GM18505 (cell line): ENCODE data around the gene TGFB1I1.
A peak's percentile ranks its signal among the peaks of the same experiment; 100 is the strongest.
"Not testable (repeated sequence)": the region's sequence is repeated elsewhere in the genome, so short reads cannot be mapped to it uniquely, and the experiment has no call there.

Experiments used
- ATAC-seq: cut with Tn5 transposase; IDR thresholded peaks from one replicate; pipeline ENCODE4 v1.9.1; 2021; ENCODE audit not compliant: unreplicated experiment
- POLR2A ChIP-seq: IDR thresholded peaks from 4 replicates; pipeline ENCODE4 v1.6.1; 2011; ENCODE audit warnings: borderline replicate concordance; ENCODE audit not compliant: insufficient read depth, insufficient read length; ENCODE audit errors: extremely low read depth

The TGFB1I1 gene

GRCh38 chr16:31491778-31492418 is 19.9 kb downstream of the TGFB1I1 start:
- ATAC-seq = no peak

DNA sequence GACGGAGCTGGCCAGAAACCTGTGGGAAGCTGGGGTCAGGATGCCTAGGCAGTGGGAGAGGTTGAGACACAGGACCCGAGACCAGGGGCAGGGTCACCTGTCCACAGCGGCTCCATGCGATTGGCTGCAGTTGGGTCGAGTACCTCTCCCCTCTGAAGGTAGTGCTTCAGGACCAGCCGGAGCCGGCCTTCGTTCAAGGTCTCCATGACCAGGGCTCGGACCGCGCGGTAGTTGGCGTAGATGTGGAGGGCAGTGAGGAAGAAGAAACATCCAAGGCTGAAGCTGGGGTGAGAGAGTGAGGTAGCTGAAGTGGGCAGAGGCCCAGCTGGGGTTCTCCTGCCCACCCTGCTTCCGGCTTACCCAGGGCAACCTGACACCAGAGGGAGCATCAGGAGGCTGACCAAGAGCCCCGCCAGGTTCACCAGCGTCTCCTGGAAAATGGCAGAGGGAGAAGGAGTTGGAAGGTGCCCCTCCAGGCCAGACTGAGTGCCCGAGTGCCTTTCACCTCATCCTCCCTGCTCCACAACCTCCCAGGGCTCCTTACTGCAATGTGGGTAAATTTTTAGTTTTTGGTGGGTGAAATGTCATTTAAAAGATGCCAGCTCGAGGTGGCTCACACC is 21.7 kb downstream of the TGFB1I1 start:
- TF ChIP-seq POLR2A = no peak
- ATAC-seq = no peak

More at GRCh38 chr16:31491778-31492418, 19.9 kb downstream of the TGFB1I1 start:
- TF ChIP-seq POLR2A = no peak

GRCh38 chr16:31496670-31497069 is 24.7 kb downstream of the TGFB1I1 start:
- ATAC-seq = no peak
- no peak for TF ChIP-seq POLR2A

- no peak for ATAC-seq
These were observed 26.5 kb downstream of the TGFB1I1 start for GRCh38 chr16:31498493-31498892.

GRCh38 chr16:31499928-31500327 is 28.0 kb downstream of the TGFB1I1 start:
- ATAC-seq = no peak
- no peak for TF ChIP-seq POLR2A

More at GRCh38 chr16:31498493-31498892, 26.5 kb downstream of the TGFB1I1 start:
- no peak for TF ChIP-seq POLR2A

GRCh38 chr16:31501226-31501965 is 29.4 kb downstream of the TGFB1I1 start:
- ATAC-seq = no peak
- no peak for TF ChIP-seq POLR2A

GRCh38 chr16:31501966-31502348 is 30.0 kb downstream of the TGFB1I1 start:
- TF ChIP-seq POLR2A = no peak
- ATAC-seq = no peak

GRCh38 chr16:31502981-31503380 is 31.0 kb downstream of the TGFB1I1 start:
- ATAC-seq = no peak

DNA sequence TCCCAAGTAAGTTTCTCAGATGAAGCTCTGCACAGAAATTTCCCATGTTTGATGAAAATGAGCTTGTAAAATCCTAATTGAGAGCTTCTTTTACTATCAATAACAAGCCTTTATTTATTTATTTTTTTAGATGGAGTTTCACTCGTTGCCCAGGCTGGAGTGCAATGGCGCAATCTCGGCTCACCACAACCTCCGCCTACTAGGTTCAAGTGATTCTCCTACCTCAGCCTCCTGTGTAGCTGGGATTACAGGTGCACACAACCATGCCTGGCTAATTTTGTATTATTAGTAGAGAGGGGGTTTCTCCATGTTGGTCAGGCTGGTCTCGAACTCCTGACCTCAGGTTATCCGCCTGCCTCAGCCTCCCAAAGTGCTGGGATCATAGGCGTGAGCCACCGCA is 31.6 kb downstream of the TGFB1I1 start:
- not testable (repeated sequence) for ATAC-seq

More at GRCh38 chr16:31502981-31503380, 31.0 kb downstream of the TGFB1I1 start:
- no peak for TF ChIP-seq POLR2A

DNA sequence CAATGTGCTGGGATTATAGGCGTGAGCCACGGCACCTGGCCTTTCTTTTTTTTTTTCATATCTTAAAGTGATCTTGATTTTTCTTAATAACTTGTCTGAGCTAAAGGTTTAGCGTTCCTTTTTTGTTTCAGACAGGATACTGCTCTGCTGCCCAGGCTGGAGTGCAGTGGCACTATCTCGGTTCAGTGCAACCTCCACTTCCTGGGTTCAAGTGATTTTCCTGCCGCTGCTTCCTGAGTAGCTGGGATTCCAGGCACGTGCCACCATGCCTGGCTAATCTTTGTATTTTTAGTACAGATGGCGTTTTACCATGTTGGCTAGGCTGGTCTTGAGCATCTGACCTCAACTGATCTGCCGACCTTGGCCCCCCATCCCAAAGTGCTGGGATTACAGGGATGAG is 32.2 kb downstream of the TGFB1I1 start:
- TF ChIP-seq POLR2A = no peak
- no peak for ATAC-seq

- ATAC-seq = peak; percentile 46
- TF ChIP-seq POLR2A = no peak
These were observed 33.5 kb downstream of the TGFB1I1 start for GRCh38 chr16:31505483-31505882.

GRCh38 chr16:31507617-31507928 is 35.6 kb downstream of the TGFB1I1 start:
- no peak for ATAC-seq
- no peak for TF ChIP-seq POLR2A

DNA sequence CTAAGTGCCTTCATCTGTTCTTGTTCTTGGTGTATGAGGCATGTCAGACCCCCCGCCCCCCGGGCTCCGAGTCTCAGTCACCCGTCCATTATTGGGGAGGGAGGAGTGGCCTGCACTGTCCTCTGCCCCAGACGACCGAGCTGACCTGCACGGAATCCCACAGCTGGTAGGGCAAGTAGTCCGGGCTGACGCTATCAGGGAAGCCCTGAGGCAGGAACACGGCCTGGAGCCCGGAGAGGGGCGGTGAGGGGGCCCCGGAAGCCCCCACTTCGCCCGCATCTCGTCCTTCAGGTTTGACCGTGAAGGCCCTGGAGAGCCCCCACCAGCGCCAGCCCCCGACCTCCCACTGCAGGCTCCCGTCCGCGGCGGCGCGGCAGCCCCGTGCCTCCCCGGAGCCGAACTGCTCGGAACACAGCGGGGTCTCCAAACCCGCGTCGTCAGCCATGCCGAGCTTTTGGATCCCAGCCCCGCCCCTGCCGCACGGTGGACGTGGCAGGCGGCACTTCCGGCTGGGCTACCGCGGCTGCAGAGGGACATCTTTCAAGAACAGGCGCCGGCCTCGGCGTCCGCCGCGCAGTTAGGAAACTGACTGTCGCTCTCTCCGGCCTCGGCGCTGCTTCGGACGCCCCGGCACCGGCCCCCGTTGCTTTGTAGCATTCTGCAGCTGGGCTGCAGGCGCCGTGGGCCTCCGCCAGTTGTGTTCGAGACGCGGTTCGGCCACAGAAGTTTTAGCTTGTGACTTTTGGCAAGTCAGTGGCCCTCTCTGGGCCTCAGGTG is 36.2 kb downstream of the TGFB1I1 start, which contains the start of gene RUSF1:
Gene RUSF1 (minus strand): TSS at position 463 of the 777 bp plus-strand sequence. CDS start 18 bp downstream, at position 445.
- peak; percentile 91 for TF ChIP-seq POLR2A
- peak; percentile 85 for ATAC-seq

DNA sequence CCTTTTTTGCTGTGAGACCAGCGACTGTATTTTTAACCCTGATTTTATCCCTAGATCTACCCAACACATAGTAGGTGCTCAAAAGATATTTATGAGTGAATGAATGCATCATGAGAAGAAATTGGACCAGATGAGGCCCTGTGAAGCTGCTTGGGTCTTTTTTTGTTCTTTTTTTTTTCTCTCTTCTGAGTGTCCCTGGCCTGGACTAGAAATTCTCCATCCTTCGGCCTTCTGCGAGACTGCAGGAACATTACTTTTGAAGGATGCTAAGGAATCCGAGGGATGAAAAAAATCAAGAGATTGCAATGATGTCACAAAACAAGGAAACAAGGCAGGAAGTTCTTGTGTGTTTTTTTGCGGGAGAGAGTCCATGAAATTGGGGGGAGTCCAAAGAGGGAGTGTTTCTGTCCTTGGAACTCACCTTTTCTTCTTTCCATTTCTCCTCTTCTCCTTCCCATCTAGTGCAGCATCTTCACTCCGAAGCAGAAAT is 36.8 kb downstream of the TGFB1I1 start:
- ATAC-seq = no peak
- TF ChIP-seq POLR2A = no peak

DNA sequence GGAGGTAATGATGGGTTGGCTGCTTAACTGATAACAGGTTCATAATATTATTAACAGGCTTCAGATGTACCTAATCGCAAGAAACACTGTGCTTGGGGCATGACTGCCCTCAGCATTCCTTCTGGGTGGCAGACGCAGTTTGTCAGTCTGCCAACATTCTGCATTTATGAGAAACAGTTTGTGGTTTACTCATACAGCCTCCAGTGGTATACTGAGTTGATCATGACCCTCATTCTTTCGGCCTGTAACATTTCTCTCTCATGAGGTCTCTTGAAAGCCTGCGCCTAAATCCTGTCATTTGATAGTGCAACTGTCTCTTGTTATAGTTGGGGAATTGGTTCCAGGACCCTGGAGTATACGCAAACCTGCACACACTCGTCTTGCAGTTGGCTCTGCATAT is 41.2 kb downstream of the TGFB1I1 start:
- ATAC-seq = no peak
- no peak for TF ChIP-seq POLR2A
